WTC11 (cell line): ENCODE data around the gene BCAS3. TPM values are rescaled to one million over a fixed set of nuclear protein-coding genes. Genes with fewer than 3 reads are reported as not detected.

ENCODE experiments used
- ATAC-seq: fragments of 200-7000 bp; cut with Tn5 transposase; 2 replicates; pipeline ENCODE4 v1.10.0; 2021; ENCODE audit warnings: mild to moderate bottlenecking, moderate library complexity
- CTCF ChIA-PET: fragments of 300-600 bp; sonication (Branson Sonifier 250); formaldehyde crosslinking; loops from one replicate; lab custom pipeline; 2021; ENCODE audit warnings: antibody characterized with exemption; lab: Charles Lee
- POLR2A ChIA-PET: fragments of 350-600 bp; sonication (Branson Sonifier 250); formaldehyde crosslinking; loops from one replicate; lab custom pipeline; 2021; ENCODE audit warnings: antibody characterized with exemption; lab: Charles Lee
- DNase-seq: peaks from one replicate; pipeline ENCODE4 v3.0.0; 2021; ENCODE audit warnings: low spot score
- H3K27ac Mint-ChIP-seq: 2 replicates; pipeline ENCODE4 v1.8.0; 2021; ENCODE audit warnings: mixed read lengths
- H3K27me3 Mint-ChIP-seq: 2 replicates; pipeline ENCODE4 v1.8.0; 2021; ENCODE audit warnings: low read depth, mild to moderate bottlenecking, moderate library complexity, mixed read lengths
- H3K36me3 Mint-ChIP-seq: 2 replicates; pipeline ENCODE4 v1.8.0; 2021; ENCODE audit warnings: mixed read lengths
- H3K4me1 Mint-ChIP-seq: 2 replicates; pipeline ENCODE4 v1.8.0; 2022; ENCODE audit warnings: mixed read lengths
- H3K4me3 Mint-ChIP-seq: 2 replicates; pipeline ENCODE4 v1.8.0; 2021; ENCODE audit warnings: mild to moderate bottlenecking, moderate library complexity, mixed read lengths
- H3K9me3 Mint-ChIP-seq: 2 replicates; pipeline ENCODE4 v1.8.0; 2021; ENCODE audit warnings: mixed read lengths
- ARID4B ChIP-seq: sonication (generic); formaldehyde crosslinking; IDR thresholded peaks from 2 replicates; pipeline ENCODE4 v1.8.0; 2023; ENCODE audit warnings: missing genetic modification reagents, mild to moderate bottlenecking, borderline replicate concordance
- ATF3 ChIP-seq: sonication (generic); formaldehyde crosslinking; conservative IDR thresholded peaks from 2 replicates; pipeline ENCODE4 v1.8.1; 2022; ENCODE audit warnings: mild to moderate bottlenecking, missing genetic modification reagents
- ELF4 ChIP-seq: sonication (generic); formaldehyde crosslinking; IDR thresholded peaks from 2 replicates; pipeline ENCODE4 v1.8.1; 2022; ENCODE audit warnings: low read depth, mild to moderate bottlenecking, moderate library complexity, missing genetic modification reagents
- ETV6 ChIP-seq: sonication (generic); formaldehyde crosslinking; IDR thresholded peaks from 2 replicates; pipeline ENCODE4 v1.8.1; 2022; ENCODE audit warnings: mild to moderate bottlenecking, missing genetic modification reagents
- FOXJ3 ChIP-seq: sonication (generic); formaldehyde crosslinking; IDR thresholded peaks from 2 replicates; pipeline ENCODE4 v1.9.0; 2021; ENCODE audit warnings: missing genetic modification reagents, mild to moderate bottlenecking, borderline replicate concordance
- FOXK1 ChIP-seq: sonication (generic); formaldehyde crosslinking; IDR thresholded peaks from 2 replicates; pipeline ENCODE4 v1.8.0; 2022; ENCODE audit warnings: mild to moderate bottlenecking, moderate library complexity, missing genetic modification reagents
- FOXP1 ChIP-seq: sonication (generic); formaldehyde crosslinking; IDR thresholded peaks from 2 replicates; pipeline ENCODE4 v1.8.0; 2022; ENCODE audit warnings: missing genetic modification reagents, mild to moderate bottlenecking, moderate library complexity, borderline replicate concordance
- GRHL2 ChIP-seq: fragments of 250-450 bp; sonication (Bioruptor Pico); IDR thresholded peaks from 2 replicates; pipeline ENCODE4 v1.8.0; 2022; ENCODE audit warnings: mild to moderate bottlenecking, moderate library complexity; ENCODE audit not compliant: insufficient replicate concordance, severe bottlenecking
- IRF2 ChIP-seq: sonication (generic); formaldehyde crosslinking; IDR thresholded peaks from 2 replicates; pipeline ENCODE4 v1.8.0; 2022; ENCODE audit warnings: low read depth, missing genetic modification reagents, borderline replicate concordance
- NFYB ChIP-seq: sonication (generic); formaldehyde crosslinking; conservative IDR thresholded peaks from 2 replicates; pipeline ENCODE4 v1.8.0; 2022; ENCODE audit warnings: low read depth, missing genetic modification reagents
- NR2C2 ChIP-seq: sonication (generic); formaldehyde crosslinking; IDR thresholded peaks from 2 replicates; pipeline ENCODE4 v1.8.0; 2022; ENCODE audit warnings: mild to moderate bottlenecking, missing genetic modification reagents
- PRDM15 ChIP-seq: sonication (generic); formaldehyde crosslinking; IDR thresholded peaks from 2 replicates; pipeline ENCODE4 v1.8.0; 2022; ENCODE audit warnings: missing genetic modification reagents
- RELA ChIP-seq: sonication (generic); formaldehyde crosslinking; IDR thresholded peaks from 2 replicates; pipeline ENCODE4 v1.8.1; 2022; ENCODE audit warnings: missing genetic modification reagents, mild to moderate bottlenecking, borderline replicate concordance
- SP1 ChIP-seq: sonication (generic); formaldehyde crosslinking; conservative IDR thresholded peaks from 2 replicates; pipeline ENCODE4 v1.8.1; 2022; ENCODE audit warnings: missing genetic modification reagents
- TP53 ChIP-seq: sonication (generic); formaldehyde crosslinking; IDR thresholded peaks from 2 replicates; pipeline ENCODE4 v1.8.1; 2023; ENCODE audit warnings: mild to moderate bottlenecking, missing genetic modification reagents
- ZBTB43 ChIP-seq: sonication (generic); formaldehyde crosslinking; IDR thresholded peaks from 2 replicates; pipeline ENCODE4 v1.8.1; 2023; ENCODE audit warnings: mild to moderate bottlenecking, missing genetic modification reagents
- ZMAT4 ChIP-seq: fragments of 250-450 bp; sonication (Bioruptor Pico); IDR thresholded peaks from 2 replicates; pipeline ENCODE4 v1.9.0; 2021; ENCODE audit warnings: mild to moderate bottlenecking
- ZNF425 ChIP-seq: fragments of 250-450 bp; sonication (Bioruptor Pico); conservative IDR thresholded peaks from 2 replicates; pipeline ENCODE4 v1.9.0; 2021; ENCODE audit warnings: mild to moderate bottlenecking
- ZNF671 ChIP-seq: fragments of 250-450 bp; sonication (Bioruptor Pico); IDR thresholded peaks from 2 replicates; pipeline ENCODE4 v1.8.0; 2021; ENCODE audit warnings: mild to moderate bottlenecking
- ZSCAN18 ChIP-seq: fragments of 250-450 bp; sonication (Bioruptor Pico); IDR thresholded peaks from 2 replicates; pipeline ENCODE4 v2.1.2; 2022; ENCODE audit warnings: mild to moderate bottlenecking, moderate library complexity
- total RNA-seq: library from RNA; stranded (reverse); gene quantifications from 3 replicates; pipeline ENCODE4 v1.2.3, GENCODE V29; 2021

BCAS3 gene
- total RNA-seq, 1 experiment from 2014 or later, result 15.5 TPM

GRCh38 chr17:61284174-61284573 is 606.5 kb downstream of the BCAS3 start:
- no peak for TF ChIP-seq SP1
- TF ChIP-seq ETV6 (CRISPR knock-in tag), result no peak
- no peak for TF ChIP-seq ZNF425
- peak; percentile 52 for TF ChIP-seq NFYB (CRISPR knock-in tag)
- no peak for TF ChIP-seq FOXK1
- ChIA-PET CTCF (no interaction called here), POLR2A (no interaction called here)
- no peak overlapping the region; the same call in 1 of the 2 replicates for H3K27ac Mint-ChIP-seq
- DNase-seq (no peak), ATAC-seq (no peak)
- H3K4me1 Mint-ChIP-seq, result peaks cover 37% of the 10 kb centered on the region
- peaks cover 8% of the 10 kb centered on the region for H3K27me3 Mint-ChIP-seq
- H3K4me3 Mint-ChIP-seq, result no peak overlapping the region
- H3K36me3 Mint-ChIP-seq, result peaks cover 12% of the 10 kb centered on the region
- H3K9me3 Mint-ChIP-seq, result peaks cover 12% of the 10 kb centered on the region

- peak overlapping the region; percentile 88; the same call in 1 of the 2 replicates for H3K27ac Mint-ChIP-seq
- H3K4me1 Mint-ChIP-seq, result peaks cover 38% of the 10 kb centered on the region
- ChIA-PET CTCF (interaction anchor here (1.0 kb wide), 1 partner anchor 39 kb away, joined by 4 read pairs; no protein-coding TSS in a partner anchor), POLR2A (no interaction called here)
- peaks cover 12% of the 10 kb centered on the region for H3K36me3 Mint-ChIP-seq
- peaks cover 8% of the 10 kb centered on the region for H3K27me3 Mint-ChIP-seq
- peaks cover 12% of the 10 kb centered on the region for H3K9me3 Mint-ChIP-seq
- ATAC-seq (no peak), DNase-seq (no peak)
- H3K4me3 Mint-ChIP-seq, result no peak overlapping the region
- TF ChIP-seq ZNF671 (CRISPR knock-in tag) (no peak), ZBTB43 (CRISPR knock-in tag) (no peak), ELF4 (no peak), GRHL2 (CRISPR knock-in tag) (no peak), FOXP1 (CRISPR knock-in tag) (no peak), RELA (CRISPR knock-in tag) (no peak), IRF2 (CRISPR knock-in tag) (no peak), ATF3 (CRISPR knock-in tag) (no peak), FOXJ3 (CRISPR knock-in tag) (no peak), NR2C2 (no peak), ARID4B (CRISPR knock-in tag) (no peak), PRDM15 (CRISPR knock-in tag) (no peak), ZSCAN18 (CRISPR knock-in tag) (no peak), ZMAT4 (CRISPR knock-in tag) (no peak), TP53 (CRISPR knock-in tag) (no peak)
Observed at GRCh38 chr17:61284746-61285145, 607.1 kb downstream of the BCAS3 start.
